ENCODE data around the gene ZZZ3.
A peak's percentile ranks its signal among the peaks of the same experiment; 100 is the strongest.
"Not testable (repeated sequence)": the region's sequence is repeated elsewhere in the genome, so short reads cannot be mapped to it uniquely, and the experiment has no call there.

ZZZ3 gene

GRCh38 chr1:77682460-77683159 lies at the start of gene ZZZ3:
ZZZ3 (minus strand) TSS chr1:77682658; CDS start chr1:77633354, 49,304 bp downstream.
- DNase-seq, result peak; percentile 96

- DNase-seq, result no peak
These were observed 49.6 kb upstream of the ZZZ3 start for GRCh38 chr1:77732090-77732489.

- no peak for DNase-seq
These were observed 43.2 kb upstream of the ZZZ3 start for GRCh38 chr1:77725706-77726105.

- no peak for DNase-seq
These were observed 35.7 kb upstream of the ZZZ3 start for GRCh38 chr1:77718181-77718580.

GRCh38 chr1:77716065-77716464 lies 33.6 kb upstream of the ZZZ3 start:
- no peak for DNase-seq

- no peak for DNase-seq
These were observed 27.3 kb upstream of the ZZZ3 start for GRCh38 chr1:77709727-77710126.

- no peak for DNase-seq
These were observed 23.9 kb upstream of the ZZZ3 start for GRCh38 chr1:77706321-77706720.

- no peak for DNase-seq
These were observed 22.3 kb upstream of the ZZZ3 start for GRCh38 chr1:77704736-77705135.

GRCh38 chr1:77699673-77700072 lies 17.2 kb upstream of the ZZZ3 start:
- not testable (repeated sequence) for DNase-seq

- DNase-seq, result no peak
These were observed 15.0 kb upstream of the ZZZ3 start for GRCh38 chr1:77697441-77697840.

GRCh38 chr1:77688939-77689338 lies 6.5 kb upstream of the ZZZ3 start:
- no peak for DNase-seq

- no peak for DNase-seq
These were observed 5.1 kb upstream of the ZZZ3 start for GRCh38 chr1:77687519-77687906.

- no peak for DNase-seq
These were observed 4.5 kb upstream of the ZZZ3 start for GRCh38 chr1:77686796-77687518.

- peak; percentile 93 for DNase-seq
These were observed 996 bp upstream of the ZZZ3 start for GRCh38 chr1:77683160-77684148.

GRCh38 chr1:77680173-77680572 lies 2.3 kb downstream of the ZZZ3 start:
- DNase-seq, result no peak

GRCh38 chr1:77678660-77679610 lies 3.5 kb downstream of the ZZZ3 start:
- DNase-seq, result no peak

GRCh38 chr1:77674807-77675206 lies 7.7 kb downstream of the ZZZ3 start:
- DNase-seq, result not testable (repeated sequence)

GRCh38 chr1:77673716-77674355 lies 8.6 kb downstream of the ZZZ3 start:
- DNase-seq, result no peak

GRCh38 chr1:77673030-77673429 lies 9.4 kb downstream of the ZZZ3 start:
- DNase-seq, result no peak

- no peak for DNase-seq
These were observed 10.1 kb downstream of the ZZZ3 start for GRCh38 chr1:77672374-77672773.

- no peak for DNase-seq
These were observed 10.6 kb downstream of the ZZZ3 start for GRCh38 chr1:77671836-77672235.

- no peak for DNase-seq
These were observed 12.1 kb downstream of the ZZZ3 start for GRCh38 chr1:77670330-77670729.
